ENCODE data around the gene DOCK6. TPM values are rescaled to one million over a fixed set of nuclear protein-coding genes. Genes with fewer than 3 reads are reported as not detected.

The DOCK6 gene
- total and polyA plus RNA-seq, 2 of the 13 experiments (the other 11 are each of a cell fraction or from before 2014, with no cell fraction given) = 5.4 to 38.1 TPM

GRCh38 chr19:11265785-11266236, 3.5 kb upstream of the DOCK6 start (continued):
- TF ChIP-seq ZNF740 (CRISPR knock-in tag; IDR thresholded peaks at IDR 0.05) (peak; percentile 54; the same call in 1 of the 2 replicates), SIN3A (IDR thresholded peaks at IDR 0.05; ENCODE audit: borderline replicate concordance, low read depth, low read length) (peak; percentile 95), NPAS2 (CRISPR knock-in tag; IDR thresholded peaks at IDR 0.05; ENCODE audit: borderline replicate concordance) (no peak), RXRA (CRISPR knock-in tag; IDR thresholded peaks at IDR 0.05) (peak; percentile 95), SP2 (CRISPR knock-in tag; IDR thresholded peaks at IDR 0.05) (peak; percentile 51; the same call in 1 of the 2 replicates), SSRP1 (CRISPR knock-in tag; IDR thresholded peaks at IDR 0.05) (peak; percentile 59; the same call in 1 of the 2 replicates), RAD51 (IDR thresholded peaks at IDR 0.05; ENCODE audit: borderline replicate concordance) (no peak), ZFP36 (IDR thresholded peaks at IDR 0.05; ENCODE audit: borderline replicate concordance, low read depth, low read length, partially characterized antibody) (no peak), HNF4A (CRISPR knock-in tag; IDR thresholded peaks at IDR 0.05) (peak; percentile 100), ZNF264 (CRISPR knock-in tag; IDR thresholded peaks at IDR 0.05) (peak; percentile 94), MAFK (conservative IDR thresholded peaks at IDR 0.05 in 1 of 2, IDR thresholded peaks at IDR 0.05 in 1 of 2; ENCODE audit: low read length in 2 of 2) (peak; percentile 56 to 65), BHLHE40 (IDR thresholded peaks at IDR 0.05; ENCODE audit: low read length) (peak; percentile 79), RORA (CRISPR knock-in tag; IDR thresholded peaks at IDR 0.05) (no peak), PAWR (CRISPR knock-in tag; IDR thresholded peaks at IDR 0.05; ENCODE audit: borderline replicate concordance) (no peak), ZNF432 (CRISPR knock-in tag; IDR thresholded peaks at IDR 0.05; ENCODE audit: borderline replicate concordance) (no peak), ZNF589 (CRISPR knock-in tag; conservative IDR thresholded peaks at IDR 0.05) (peak; percentile 94), DZIP1 (CRISPR knock-in tag; IDR thresholded peaks at IDR 0.05) (peak; percentile 67; the same call in 1 of the 2 replicates), RFXAP (CRISPR knock-in tag; IDR thresholded peaks at IDR 0.05; ENCODE audit: borderline replicate concordance) (peak; percentile 86; the same call in 1 of the 2 replicates), ELK4 (CRISPR knock-in tag; IDR thresholded peaks at IDR 0.05; ENCODE audit: borderline replicate concordance) (no peak), ZNF713 (CRISPR knock-in tag; IDR thresholded peaks at IDR 0.05) (no peak), CEBPZ (IDR thresholded peaks at IDR 0.05; ENCODE audit: low read length) (no peak), RARA (CRISPR knock-in tag; IDR thresholded peaks at IDR 0.05) (peak; percentile 87)

Data from HepG2 (cell line).